H9 (cell line): ENCODE results near the gene SUPT20H. TPM values are rescaled to one million over a fixed set of nuclear protein-coding genes. Genes with fewer than 3 reads are reported as not detected.

Experiments used
- DNase-seq: peaks from one replicate; pipeline ENCODE4 v3.0.0-alpha.2; 2017
- H2AFZ ChIP-seq: one replicate; pipeline ENCODE4 v1.6.1; 2013; ENCODE audit warnings: mild to moderate bottlenecking, low read length, control low read depth, moderate library complexity
- H2AK5ac ChIP-seq: 2 replicates; pipeline ENCODE4 v1.6.1; 2013; ENCODE audit warnings: low read length, control low read depth, mixed read lengths; ENCODE audit not compliant: insufficient read length
- H2BK120ac ChIP-seq: one replicate; pipeline ENCODE4 v1.6.1; 2013; ENCODE audit warnings: low read depth, mild to moderate bottlenecking, low read length, control low read depth, inconsistent platforms; ENCODE audit not compliant: poor library complexity, severe bottlenecking
- H2BK12ac ChIP-seq: 2 replicates; pipeline ENCODE4 v1.6.1; 2013; ENCODE audit warnings: low read length, control low read depth, mixed read lengths, low read depth; ENCODE audit not compliant: insufficient read length
- H2BK15ac ChIP-seq: 2 replicates; pipeline ENCODE4 v1.6.1; 2013; ENCODE audit warnings: low read depth, low read length, control low read depth
- H2BK20ac ChIP-seq: one replicate; pipeline ENCODE4 v1.6.1; 2013; ENCODE audit warnings: low read depth, mild to moderate bottlenecking, low read length, control low read depth, inconsistent platforms; ENCODE audit not compliant: poor library complexity, severe bottlenecking
- H2BK5ac ChIP-seq: 2 replicates; pipeline ENCODE4 v1.6.1; 2013; ENCODE audit warnings: low read length, control low read depth, mixed read lengths; ENCODE audit not compliant: insufficient read length
- H3K14ac ChIP-seq: 2 replicates; pipeline ENCODE4 v1.6.1; 2013; ENCODE audit warnings: low read length, control low read depth; ENCODE audit not compliant: insufficient read depth
- H3K18ac ChIP-seq: 2 replicates; pipeline ENCODE4 v1.6.1; 2013; ENCODE audit warnings: low read depth, mild to moderate bottlenecking, mixed read lengths, low read length, control low read depth; ENCODE audit not compliant: insufficient read length
- H3K23ac ChIP-seq: 2 replicates; pipeline ENCODE4 v1.6.1; 2013; ENCODE audit warnings: low read length, control low read depth, mixed read lengths, low read depth; ENCODE audit not compliant: insufficient read length
- H3K23me2 ChIP-seq: 2 replicates; pipeline ENCODE4 v1.6.1; 2013; ENCODE audit warnings: low read depth, mild to moderate bottlenecking, mixed read lengths, low read length, control low read depth; ENCODE audit not compliant: insufficient read length, poor library complexity, severe bottlenecking
- H3K27ac ChIP-seq: 2 replicates; pipeline ENCODE4 v1.5.1; 2013; ENCODE audit warnings: low read length, control low read depth, mixed read lengths, low read depth; ENCODE audit not compliant: insufficient read length
- H3K27me3 ChIP-seq: 2 replicates; pipeline ENCODE4 v1.6.1; 2013; ENCODE audit warnings: low read length, control low read depth, inconsistent platforms; ENCODE audit not compliant: insufficient read depth
- H3K4ac ChIP-seq: 2 replicates; pipeline ENCODE4 v1.6.1; 2013; ENCODE audit warnings: low read depth, mild to moderate bottlenecking, control low read depth, inconsistent platforms, low read length, moderate library complexity
- H3K4me1 ChIP-seq: 2 replicates; pipeline ENCODE4 v1.6.1; 2013; ENCODE audit warnings: low read length, control low read depth, inconsistent platforms; ENCODE audit not compliant: insufficient read depth
- H3K4me2 ChIP-seq: 2 replicates; pipeline ENCODE4 v1.6.1; 2013; ENCODE audit warnings: low read length, control low read depth, mixed read lengths; ENCODE audit not compliant: insufficient read length, insufficient read depth
- H3K56ac ChIP-seq: 2 replicates; pipeline ENCODE4 v1.6.1; 2013; ENCODE audit warnings: low read depth, mild to moderate bottlenecking, mixed read lengths, low read length, control low read depth; ENCODE audit not compliant: insufficient read length
- H3K79me1 ChIP-seq: 2 replicates; pipeline ENCODE4 v1.6.1; 2013; ENCODE audit warnings: low read depth, mild to moderate bottlenecking, moderate library complexity, low read length, control low read depth, inconsistent platforms; ENCODE audit not compliant: insufficient read depth, poor library complexity, severe bottlenecking
- H3K79me2 ChIP-seq: 2 replicates; pipeline ENCODE4 v1.6.1; 2013; ENCODE audit warnings: low read length, control low read depth, inconsistent platforms; ENCODE audit not compliant: insufficient read depth
- H3K9ac ChIP-seq: 2 replicates; pipeline ENCODE4 v1.6.1; 2013; ENCODE audit warnings: low read length, control low read depth, mixed read lengths; ENCODE audit not compliant: insufficient read length; ENCODE audit errors: extremely low read depth
- H3K9me3 ChIP-seq: one replicate; pipeline ENCODE4 v1.6.1; 2013; ENCODE audit warnings: low read depth, low read length, inconsistent platforms; ENCODE audit not compliant: control insufficient read depth
- H3T11ph ChIP-seq: one replicate; pipeline ENCODE4 v1.6.1; 2013; ENCODE audit warnings: mild to moderate bottlenecking, low read length, control low read depth, inconsistent platforms
- H4K20me1 ChIP-seq: one replicate; pipeline ENCODE4 v1.6.1; 2013; ENCODE audit not compliant: control insufficient read depth, insufficient read length, insufficient read depth
- H4K5ac ChIP-seq: 2 replicates; pipeline ENCODE4 v1.6.1; 2013; ENCODE audit warnings: low read depth, mild to moderate bottlenecking, mixed read lengths, low read length, control low read depth; ENCODE audit not compliant: insufficient read length
- H4K8ac ChIP-seq: replicated peaks from 2 replicates; pipeline ENCODE4 v1.6.1; 2013; ENCODE audit warnings: low read length, control low read depth, mixed read lengths, low read depth; ENCODE audit not compliant: insufficient read length
- H4K91ac ChIP-seq: 2 replicates; pipeline ENCODE4 v1.6.1; 2013; ENCODE audit warnings: low read depth, mild to moderate bottlenecking, moderate library complexity, mixed read lengths, low read length, control low read depth; ENCODE audit not compliant: insufficient read length
- H3K27ac Mint-ChIP-seq, 3 experiments: 2 replicates in 2 of 3; 3 replicates in 1 of 3; pipeline ENCODE4 v1.8.0; 2020 to 2021; ENCODE audit warnings: mixed read lengths in 3 of 3, mild to moderate bottlenecking in 1 of 3, moderate library complexity in 1 of 3
- H3K27me3 Mint-ChIP-seq: 2 replicates; pipeline ENCODE4 v1.8.0; 2021; ENCODE audit warnings: low read depth, mild to moderate bottlenecking, moderate library complexity, mixed read lengths
- H3K36me3 Mint-ChIP-seq, 3 experiments: 2 replicates in 2 of 3; 3 replicates in 1 of 3; pipeline ENCODE4 v1.8.0; 2020 to 2021; ENCODE audit warnings: low read depth in 3 of 3, mixed read lengths in 3 of 3; ENCODE audit not compliant: insufficient read depth in 1 of 3
- H3K4me1 Mint-ChIP-seq, 2 experiments: 2 replicates each; pipeline ENCODE4 v1.8.0; 2020; ENCODE audit warnings: mixed read lengths in 2 of 2
- H3K4me3 Mint-ChIP-seq, 2 experiments: 2 replicates in 1 of 2; 3 replicates in 1 of 2; pipeline ENCODE4 v1.8.0; 2020 to 2021; ENCODE audit warnings: mild to moderate bottlenecking in 2 of 2, mixed read lengths in 2 of 2, moderate library complexity in 1 of 2
- H3K9me3 Mint-ChIP-seq, 2 experiments: 2 replicates in 1 of 2; 3 replicates in 1 of 2; pipeline ENCODE4 v1.8.0; 2020; ENCODE audit warnings: mild to moderate bottlenecking in 2 of 2, mixed read lengths in 2 of 2, moderate library complexity in 1 of 2
- WGBS: extraction: QIAGEN DNeasy Blood & Tissue Kit; methylation state at CpG from one replicate; pipeline ENCODE4 v1.1.7; 2013; ENCODE audit warnings: missing lambda C conversion rate, low lambda C conversion rate, mixed read lengths; ENCODE audit not compliant: insufficient read length; ENCODE audit errors: extremely low coverage; 5-methylcytosine and 5-hydroxymethylcytosine counted together
- total RNA-seq: library from RNA; stranded (reverse); gene quantifications from 2 replicates; pipeline ENCODE4 v1.2.1, GENCODE V29; 2021
- TF ChIP-seq, protein P1 (sequence below): fragments of 200-600 bp; sonication (generic); conservative IDR thresholded peaks from 3 replicates; pipeline ENCODE4 v1.8.0; 2021; ENCODE audit warnings: antibody characterized with exemption, mild to moderate bottlenecking

SUPT20H gene
- total RNA-seq, 1 experiment from 2014 or later: 59.5 TPM

DNA sequence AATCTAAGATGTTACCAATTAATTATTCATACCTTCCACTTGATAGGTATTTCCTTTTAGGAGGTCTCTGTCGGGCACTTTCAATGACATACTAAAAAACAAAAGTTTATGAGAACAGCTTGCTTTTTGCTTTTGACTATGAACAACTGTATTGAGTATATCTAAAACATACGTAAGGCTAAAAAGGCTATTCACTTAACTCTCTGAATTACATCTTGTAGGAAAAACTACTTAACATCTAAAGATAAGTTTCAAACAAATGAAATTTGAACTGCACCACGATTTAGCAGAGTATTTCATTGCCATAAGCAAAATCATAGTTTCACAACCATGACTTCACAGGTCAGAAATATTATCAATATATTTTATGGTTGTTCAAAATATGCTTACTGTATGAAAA, 11.6 kb downstream of the SUPT20H start:
- Mint-ChIP-seq H3K36me3 (peaks cover 12 to 30% (median 21%) of the 10 kb centered on the region in 3 experiments), H3K27ac (no peak overlapping the region), H3K27me3 (no peaks in the 10 kb centered on the region), H3K4me1 (peaks cover 6 to 9% of the 10 kb centered on the region in 2 experiments; a peak in 2 of 4 replicates), H3K9me3 (no peaks in the 10 kb centered on the region), H3K4me3 (no peak overlapping the region)
- H2AFZ ChIP-seq: no peak overlapping the region
- no peaks in the 10 kb centered on the region for H4K20me1 ChIP-seq
- H4K5ac ChIP-seq: no peak overlapping the region
- H3K79me2 ChIP-seq: no peaks in the 10 kb centered on the region; the same call in 1 of the 2 replicates
- no peak overlapping the region for H3K23ac ChIP-seq
- no peak overlapping the region for H4K8ac ChIP-seq
- H3K18ac ChIP-seq: no peak overlapping the region
- no peaks in the 10 kb centered on the region for H3K9me3 ChIP-seq
- no peak overlapping the region for H4K91ac ChIP-seq
- WGBS: no CpG with 5 or more reads among the region's 3 CpGs
- no peak overlapping the region for H3K14ac ChIP-seq
- H3K23me2 ChIP-seq: no peaks in the 10 kb centered on the region
- no peak overlapping the region for H2BK5ac ChIP-seq
- no peak for DNase-seq
- peaks cover 3% of the 10 kb centered on the region for H3K79me1 ChIP-seq
- no peak overlapping the region for H2BK15ac ChIP-seq
- H2BK120ac ChIP-seq: no peak overlapping the region
- no peak overlapping the region for H2BK20ac ChIP-seq
- TF ChIP-seq, protein P1, sequence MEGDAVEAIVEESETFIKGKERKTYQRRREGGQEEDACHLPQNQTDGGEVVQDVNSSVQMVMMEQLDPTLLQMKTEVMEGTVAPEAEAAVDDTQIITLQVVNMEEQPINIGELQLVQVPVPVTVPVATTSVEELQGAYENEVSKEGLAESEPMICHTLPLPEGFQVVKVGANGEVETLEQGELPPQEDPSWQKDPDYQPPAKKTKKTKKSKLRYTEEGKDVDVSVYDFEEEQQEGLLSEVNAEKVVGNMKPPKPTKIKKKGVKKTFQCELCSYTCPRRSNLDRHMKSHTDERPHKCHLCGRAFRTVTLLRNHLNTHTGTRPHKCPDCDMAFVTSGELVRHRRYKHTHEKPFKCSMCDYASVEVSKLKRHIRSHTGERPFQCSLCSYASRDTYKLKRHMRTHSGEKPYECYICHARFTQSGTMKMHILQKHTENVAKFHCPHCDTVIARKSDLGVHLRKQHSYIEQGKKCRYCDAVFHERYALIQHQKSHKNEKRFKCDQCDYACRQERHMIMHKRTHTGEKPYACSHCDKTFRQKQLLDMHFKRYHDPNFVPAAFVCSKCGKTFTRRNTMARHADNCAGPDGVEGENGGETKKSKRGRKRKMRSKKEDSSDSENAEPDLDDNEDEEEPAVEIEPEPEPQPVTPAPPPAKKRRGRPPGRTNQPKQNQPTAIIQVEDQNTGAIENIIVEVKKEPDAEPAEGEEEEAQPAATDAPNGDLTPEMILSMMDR: no peak
- H2BK12ac ChIP-seq: no peak overlapping the region
- no peak overlapping the region for H3T11ph ChIP-seq
- no peak overlapping the region for H3K27ac ChIP-seq
- no peaks in the 10 kb centered on the region for H3K4me1 ChIP-seq
- no peak overlapping the region for H3K4me2 ChIP-seq
- H3K56ac ChIP-seq: no peak overlapping the region
- H2AK5ac ChIP-seq: no peak overlapping the region
- H3K4ac ChIP-seq: no peak overlapping the region
- no peaks in the 10 kb centered on the region for H3K27me3 ChIP-seq
- H3K9ac ChIP-seq: no peak overlapping the region
